ENCODE measurements around the gene PPP2R2C.

DNA sequence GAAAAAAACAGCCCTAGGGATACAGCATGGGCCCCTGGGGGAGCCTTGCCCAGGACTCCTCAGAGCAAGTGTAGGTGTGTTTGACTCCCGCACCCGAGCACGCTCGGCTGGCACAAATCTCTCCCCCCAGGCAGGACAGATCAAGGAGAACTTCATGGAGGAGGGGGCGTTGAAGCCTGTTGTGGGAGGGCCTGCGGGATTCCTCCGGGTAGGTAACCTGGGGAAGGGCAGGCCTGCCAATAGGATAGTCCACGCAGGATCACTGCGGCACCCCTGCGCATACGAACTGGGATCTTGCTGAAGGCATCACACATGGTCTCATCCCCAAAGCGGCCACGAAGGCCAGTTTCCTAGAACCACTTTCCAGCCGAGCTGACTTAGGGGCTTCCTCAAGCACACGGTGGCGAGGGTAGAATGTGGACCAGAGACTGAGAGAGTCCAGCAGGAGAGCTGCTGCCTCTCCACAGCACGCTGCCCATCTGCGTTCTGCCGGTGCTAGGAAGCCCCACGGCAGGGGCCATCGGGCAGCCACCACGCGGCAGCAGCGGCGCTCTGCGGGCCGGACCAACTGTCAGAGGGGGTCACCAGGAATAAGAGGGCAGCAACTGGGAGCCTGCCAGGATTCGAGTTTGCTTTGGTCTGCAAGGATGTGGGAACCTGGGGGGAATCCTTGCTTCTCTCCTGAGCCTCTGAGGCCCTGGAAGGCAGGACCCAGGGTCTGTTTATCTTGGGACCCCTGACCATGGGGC lies 145.9 kb downstream of the PPP2R2C start:
- TF ChIP-seq, protein P1, sequence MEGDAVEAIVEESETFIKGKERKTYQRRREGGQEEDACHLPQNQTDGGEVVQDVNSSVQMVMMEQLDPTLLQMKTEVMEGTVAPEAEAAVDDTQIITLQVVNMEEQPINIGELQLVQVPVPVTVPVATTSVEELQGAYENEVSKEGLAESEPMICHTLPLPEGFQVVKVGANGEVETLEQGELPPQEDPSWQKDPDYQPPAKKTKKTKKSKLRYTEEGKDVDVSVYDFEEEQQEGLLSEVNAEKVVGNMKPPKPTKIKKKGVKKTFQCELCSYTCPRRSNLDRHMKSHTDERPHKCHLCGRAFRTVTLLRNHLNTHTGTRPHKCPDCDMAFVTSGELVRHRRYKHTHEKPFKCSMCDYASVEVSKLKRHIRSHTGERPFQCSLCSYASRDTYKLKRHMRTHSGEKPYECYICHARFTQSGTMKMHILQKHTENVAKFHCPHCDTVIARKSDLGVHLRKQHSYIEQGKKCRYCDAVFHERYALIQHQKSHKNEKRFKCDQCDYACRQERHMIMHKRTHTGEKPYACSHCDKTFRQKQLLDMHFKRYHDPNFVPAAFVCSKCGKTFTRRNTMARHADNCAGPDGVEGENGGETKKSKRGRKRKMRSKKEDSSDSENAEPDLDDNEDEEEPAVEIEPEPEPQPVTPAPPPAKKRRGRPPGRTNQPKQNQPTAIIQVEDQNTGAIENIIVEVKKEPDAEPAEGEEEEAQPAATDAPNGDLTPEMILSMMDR (conservative IDR thresholded peaks at IDR 0.05 in 1 of 2, IDR thresholded peaks at IDR 0.05 in 1 of 2; ENCODE audit: extremely low read depth in 1 of 2, insufficient read depth in 1 of 2, low read depth in 1 of 2, low read length in 2 of 2): no peak
- TF ChIP-seq EZH2 (IDR thresholded peaks at IDR 0.05; ENCODE audit: borderline replicate concordance, low read length): no peak

Measured in mammary epithelial cell (primary cell).